Astrocyte (in vitro differentiated cells and primary cell): ENCODE measurements around the gene CNTN5. TPM values are rescaled to one million over a fixed set of nuclear protein-coding genes. Genes with fewer than 3 reads are reported as not detected.

ENCODE experiments used
- DNase-seq: peaks from one replicate; pipeline ENCODE4 v3.0.0-alpha.2; 2010; ENCODE audit warnings: low read depth
- FAIRE-seq: peaks from 2 replicates; lab custom pipeline; 2011; peaks lifted over from hg19 to GRCh38; lab: Jason Lieb, UNC
- H2AFZ ChIP-seq: 2 replicates; pipeline ENCODE4 v1.6.0; 2012; ENCODE audit warnings: low read depth, low read length, inconsistent platforms
- H3K27ac ChIP-seq: 2 replicates; pipeline ENCODE4 v1.5.1; 2011; ENCODE audit warnings: low read depth, low read length, inconsistent platforms
- H3K27me3 ChIP-seq: 2 replicates; pipeline ENCODE4 v1.6.0; 2011; ENCODE audit warnings: low read length, inconsistent platforms; ENCODE audit not compliant: insufficient read depth
- H3K36me3 ChIP-seq: 2 replicates; pipeline ENCODE4 v1.5.1; 2011; ENCODE audit warnings: low read length, inconsistent platforms; ENCODE audit not compliant: insufficient read depth
- H3K4me1 ChIP-seq: 2 replicates; pipeline ENCODE4 v1.5.1; 2011; ENCODE audit warnings: low read length, inconsistent platforms; ENCODE audit not compliant: insufficient read depth
- H3K4me2 ChIP-seq: 2 replicates; pipeline ENCODE4 v1.6.0; 2012; ENCODE audit warnings: low read length, inconsistent platforms
- H3K4me3 ChIP-seq: 2 replicates; pipeline ENCODE4 v1.5.1; 2011; ENCODE audit warnings: low read depth, mild to moderate bottlenecking, low read length, inconsistent platforms; ENCODE audit not compliant: insufficient read depth
- H3K79me2 ChIP-seq: 2 replicates; pipeline ENCODE4 v1.6.0; 2012; ENCODE audit warnings: mild to moderate bottlenecking, low read length, inconsistent platforms; ENCODE audit not compliant: insufficient read depth
- H3K9ac ChIP-seq: 2 replicates; pipeline ENCODE4 v1.6.0; 2012; ENCODE audit warnings: mild to moderate bottlenecking, low read length, inconsistent platforms
- H3K9me3 ChIP-seq: 2 replicates; pipeline ENCODE4 v1.5.1; 2012; ENCODE audit warnings: low read depth, mild to moderate bottlenecking, low read length, inconsistent platforms; ENCODE audit not compliant: insufficient read depth
- H4K20me1 ChIP-seq: 2 replicates; pipeline ENCODE4 v1.6.0; 2012; ENCODE audit warnings: low read length, inconsistent platforms; ENCODE audit not compliant: insufficient read depth
- H3K27ac Mint-ChIP-seq: one replicate; pipeline ENCODE4 v1.8.0; 2021; ENCODE audit warnings: mild to moderate bottlenecking, mixed read lengths; ENCODE audit not compliant: unreplicated experiment
- H3K27me3 Mint-ChIP-seq: one replicate; pipeline ENCODE4 v1.8.0; 2021; ENCODE audit warnings: low read depth, mixed read lengths; ENCODE audit not compliant: unreplicated experiment
- H3K36me3 Mint-ChIP-seq: one replicate; pipeline ENCODE4 v1.8.0; 2021; ENCODE audit warnings: low read depth, mixed read lengths; ENCODE audit not compliant: unreplicated experiment
- H3K4me1 Mint-ChIP-seq: one replicate; pipeline ENCODE4 v1.8.0; 2021; ENCODE audit warnings: low read depth, mixed read lengths; ENCODE audit not compliant: unreplicated experiment
- H3K4me3 Mint-ChIP-seq: one replicate; pipeline ENCODE4 v1.8.0; 2021; ENCODE audit warnings: mild to moderate bottlenecking, moderate library complexity, mixed read lengths; ENCODE audit not compliant: unreplicated experiment
- H3K9me3 Mint-ChIP-seq: one replicate; pipeline ENCODE4 v1.8.0; 2021; ENCODE audit warnings: mild to moderate bottlenecking, mixed read lengths; ENCODE audit not compliant: unreplicated experiment
- CTCF ChIP-seq: IDR thresholded peaks from 2 replicates; pipeline ENCODE4 v1.5.1; 2011; ENCODE audit warnings: low read depth, mild to moderate bottlenecking, inconsistent platforms, low read length, moderate library complexity; ENCODE audit not compliant: insufficient read depth
- EZH2 ChIP-seq: IDR thresholded peaks from 2 replicates; pipeline ENCODE4 v1.6.1; 2012; ENCODE audit warnings: mild to moderate bottlenecking, low read length, inconsistent platforms; ENCODE audit not compliant: insufficient read depth
- total RNA-seq: library from RNA; stranded (reverse); gene quantifications from 2 replicates; pipeline ENCODE4 v1.2.1, GENCODE V29; 2021

The CNTN5 gene
- total RNA-seq, 1 donor from 2014 or later = 1.1 TPM

GRCh38 chr11:99422581-99423427, 402.1 kb downstream of the CNTN5 start:
- H3K36me3 Mint-ChIP-seq = peaks cover 2% of the 10 kb centered on the region
- H4K20me1 ChIP-seq = no peaks in the 10 kb centered on the region
- H2AFZ ChIP-seq = no peak overlapping the region
- no peak overlapping the region for H3K27ac ChIP-seq
- H3K27me3 Mint-ChIP-seq = no peaks in the 10 kb centered on the region
- no peaks in the 10 kb centered on the region for H3K4me1 ChIP-seq
- H3K79me2 ChIP-seq = no peaks in the 10 kb centered on the region
- H3K4me3 Mint-ChIP-seq = no peak overlapping the region
- FAIRE-seq (peak; percentile 47), DNase-seq (no peak)
- H3K4me2 ChIP-seq = peak overlapping the region; percentile 2
- no peak overlapping the region for H3K4me3 ChIP-seq
- no peaks in the 10 kb centered on the region for H3K27me3 ChIP-seq
- no peaks in the 10 kb centered on the region for H3K9me3 Mint-ChIP-seq
- H3K9me3 ChIP-seq = peaks cover 3% of the 10 kb centered on the region
- H3K36me3 ChIP-seq = no peaks in the 10 kb centered on the region
- no peak for TF ChIP-seq EZH2
- no peak for TF ChIP-seq CTCF
- no peak overlapping the region for H3K9ac ChIP-seq
- peaks cover 37% of the 10 kb centered on the region for H3K4me1 Mint-ChIP-seq
- H3K27ac Mint-ChIP-seq = peak overlapping the region; percentile 87

- peaks cover 2% of the 10 kb centered on the region for H3K36me3 Mint-ChIP-seq
- TF ChIP-seq CTCF = no peak
- TF ChIP-seq EZH2 = no peak
- no peak overlapping the region for H3K4me2 ChIP-seq
- no peak overlapping the region for H3K27ac ChIP-seq
- no peak overlapping the region for H3K4me3 ChIP-seq
- no peaks in the 10 kb centered on the region for H3K27me3 Mint-ChIP-seq
- no peak for DNase-seq
- no peak overlapping the region for H2AFZ ChIP-seq
- no peak overlapping the region for H3K4me3 Mint-ChIP-seq
- H3K9me3 ChIP-seq = peaks cover 3% of the 10 kb centered on the region
- H3K79me2 ChIP-seq = no peaks in the 10 kb centered on the region
- H4K20me1 ChIP-seq = no peaks in the 10 kb centered on the region
- no peaks in the 10 kb centered on the region for H3K4me1 ChIP-seq
- no peak for FAIRE-seq
- H3K9me3 Mint-ChIP-seq = no peaks in the 10 kb centered on the region
- peak overlapping the region; percentile 71 for H3K27ac Mint-ChIP-seq
- H3K9ac ChIP-seq = no peak overlapping the region
- H3K27me3 ChIP-seq = no peaks in the 10 kb centered on the region
- H3K4me1 Mint-ChIP-seq = peaks cover 37% of the 10 kb centered on the region
- H3K36me3 ChIP-seq = no peaks in the 10 kb centered on the region
Observed at GRCh38 chr11:99423428-99423983, 402.8 kb downstream of the CNTN5 start.
